Breast epithelium (tissue), 4 donors: ENCODE measurements around the gene IL11. TPM values are rescaled to one million over a fixed set of nuclear protein-coding genes. Genes with fewer than 3 reads are reported as not detected.

ENCODE experiments used
- DNase-seq, 2 donors: peaks; one replicate each; pipeline ENCODE4 v3.0.0-alpha.2; 2019; ENCODE audit warnings: low spot score in 2 of 2
- H3K27ac ChIP-seq, 2 donors: fragments of 200-600 bp; sonication (generic) in 1 of 2; one replicate each; pipeline ENCODE4 v1.5.1; 2016 to 2019; ENCODE audit warnings: mild to moderate bottlenecking in 1 of 2
- H3K27me3 ChIP-seq, 2 donors: fragments of 200-600 bp; sonication (generic) in 1 of 2; one replicate each; pipeline versions ENCODE4 v1.5.1 to v1.6.0; 2017 to 2019; ENCODE audit warnings: control low read depth in 1 of 2, mild to moderate bottlenecking in 1 of 2
- H3K36me3 ChIP-seq: fragments of 200-600 bp; one replicate; pipeline ENCODE4 v1.5.1; 2019
- H3K4me1 ChIP-seq, 2 donors: fragments of 200-600 bp; sonication (generic); one replicate each; pipeline ENCODE4 v1.5.1; 2016 to 2019; ENCODE audit warnings: control low read depth in 1 of 2
- H3K4me3 ChIP-seq, 3 donors: fragments of 200-600 bp; sonication (generic); 1 replicate in 2 of 3; 2 replicates in 1 of 3; pipeline ENCODE4 v1.5.1; 2016 to 2019; ENCODE audit warnings: mild to moderate bottlenecking in 3 of 3, moderate library complexity in 2 of 3
- H3K9me3 ChIP-seq, 2 donors: fragments of 200-600 bp; sonication (generic) in 1 of 2; one replicate each; pipeline ENCODE4 v1.5.1; 2016 to 2019; ENCODE audit warnings: control low read depth in 1 of 2
- CTCF ChIP-seq, 3 donors: fragments of 450-650 bp; IDR thresholded peaks; one replicate each; pipeline ENCODE4 v1.5.1; 2016 to 2017; ENCODE audit warnings: antibody characterized with exemption in 3 of 3, mild to moderate bottlenecking in 3 of 3, moderate library complexity in 3 of 3
- POLR2A ChIP-seq: fragments of 450-650 bp; IDR thresholded peaks from one replicate; pipeline ENCODE4 v1.6.1; 2016; ENCODE audit warnings: antibody characterized with exemption, mild to moderate bottlenecking, moderate library complexity
- POLR2AphosphoS5 ChIP-seq, 3 donors: sonication (generic); formaldehyde crosslinking; IDR thresholded peaks; one replicate each; pipeline ENCODE4 v1.6.1; 2017; ENCODE audit warnings: antibody characterized with exemption in 3 of 3
- intact Hi-C: fragments of 100-400 bp; cut with DNase I; formaldehyde crosslinking; loops from one replicate; pipeline ENCODE4 v1.15.1; 2023; ENCODE audit warnings: low total_unique reads
- total RNA-seq, 3 donors: library from RNA; depleted of rRNA; stranded (reverse); fragments of >200 nt; gene quantifications; one replicate each; pipeline ENCODE4 v1.1.0, GENCODE V29; 2016

Gene IL11
- total RNA-seq, 3 donors from 2014 or later: 0.29 to 1.3 TPM; not detected in 1

DNA sequence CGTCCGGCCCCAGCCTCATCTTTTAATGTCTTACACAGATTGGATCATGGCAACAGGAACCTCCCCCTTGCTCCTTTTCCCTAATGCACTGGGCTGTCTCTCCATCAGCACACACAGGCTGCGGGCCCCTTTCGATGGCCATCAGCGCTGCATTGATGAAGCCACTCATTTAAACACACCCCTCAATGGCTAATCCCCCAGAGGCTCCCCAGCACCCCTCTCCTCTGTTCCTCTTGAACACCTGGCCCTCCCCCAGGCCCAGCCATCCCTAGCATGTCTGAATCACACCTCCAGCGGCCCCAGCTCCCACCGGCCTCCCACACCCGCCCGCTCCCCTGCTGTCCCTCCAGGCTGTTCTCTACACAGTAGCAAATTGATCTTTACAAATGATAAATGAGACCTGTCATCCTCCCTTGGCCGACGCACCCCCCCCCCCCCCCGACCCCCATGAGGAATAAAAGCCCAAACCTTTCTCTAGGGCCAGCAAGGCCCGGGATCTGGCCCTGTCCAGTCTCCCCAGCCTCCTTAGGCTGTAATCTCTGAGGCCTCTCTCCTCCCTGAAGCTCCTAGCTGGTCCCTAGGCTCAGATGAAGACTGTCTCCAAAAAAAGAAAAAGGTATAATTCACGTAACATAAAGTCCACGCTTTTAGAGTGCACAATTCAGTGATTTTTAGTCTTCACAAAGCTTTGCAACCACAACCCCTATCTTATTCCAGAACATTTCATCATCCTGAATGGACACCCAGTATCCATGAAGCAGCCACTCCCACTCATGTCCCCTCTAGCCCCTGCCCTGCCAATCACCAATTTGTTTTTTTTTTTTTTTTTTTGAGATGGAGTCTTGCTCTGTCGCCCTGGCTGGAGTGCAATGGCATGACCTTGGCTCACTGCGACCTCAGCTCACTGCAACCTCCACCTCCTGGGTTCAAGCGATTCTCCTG is 22.8 kb upstream of the IL11 start:
- TF ChIP-seq CTCF (IDR thresholded peaks at IDR 0.05) (no peak), POLR2A (no peak)
- Histone ChIP-seq H3K27ac (no peak overlapping the region), H3K9me3 (no peaks in the 10 kb centered on the region), H3K4me3 (no peak overlapping the region), H3K27me3 (no peaks in the 10 kb centered on the region), H3K36me3 (no peaks in the 10 kb centered on the region), H3K4me1 (peaks cover 5 to 6% of the 10 kb centered on the region in 2 donors)
- no peak for DNase-seq
- intact Hi-C loops: no loop called here

DNA sequence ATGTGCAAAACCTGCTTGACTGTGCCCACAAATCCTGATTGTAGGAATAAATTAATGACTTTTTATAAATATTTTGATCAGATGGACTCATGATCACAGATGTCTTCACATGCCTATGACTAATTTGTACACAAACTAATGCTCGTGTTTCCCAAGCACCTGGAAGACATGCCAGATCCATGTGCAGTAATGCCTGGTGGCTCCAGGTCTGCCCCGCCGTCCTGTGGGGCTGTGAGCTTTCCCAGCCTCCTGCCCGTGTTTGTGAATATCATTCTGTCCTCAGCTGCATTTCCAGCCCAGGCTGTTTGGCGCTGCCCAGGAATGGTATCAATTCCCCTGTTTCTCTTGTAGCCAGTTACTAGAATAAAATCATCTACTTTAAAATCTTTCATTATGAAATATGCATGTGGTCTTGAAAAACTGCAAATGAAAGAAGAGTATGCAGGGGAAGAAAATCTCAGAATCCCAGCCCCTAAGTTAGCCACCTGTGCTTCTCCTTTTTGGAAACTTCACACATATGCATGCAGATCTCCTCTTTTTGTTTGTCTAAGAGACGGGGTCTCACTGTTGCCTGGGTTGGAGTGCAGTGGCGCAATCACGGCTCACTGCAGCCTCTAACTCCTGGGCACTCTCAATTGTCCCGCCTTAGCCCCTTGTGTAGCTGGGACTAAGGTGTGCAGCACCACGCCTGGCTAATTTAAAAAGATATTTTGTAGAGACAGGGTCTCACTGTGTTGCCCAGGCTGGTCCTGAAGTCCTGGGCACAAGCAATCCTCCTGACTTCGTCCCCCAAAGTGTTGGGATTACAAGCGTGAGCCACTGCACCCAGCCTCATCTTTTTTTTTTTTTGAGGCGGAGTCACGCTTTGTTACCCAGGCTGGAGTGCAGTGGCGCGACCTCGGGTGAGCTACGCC is 21.7 kb upstream of the IL11 start:
- TF ChIP-seq POLR2A (no peak), POLR2AphosphoS5 (IDR thresholded peaks at IDR 0.05) (no peak), CTCF (IDR thresholded peaks at IDR 0.05) (no peak)
- Histone ChIP-seq H3K27ac (no peak overlapping the region), H3K27me3 (no peaks in the 10 kb centered on the region), H3K4me3 (no peak overlapping the region), H3K9me3 (no peaks in the 10 kb centered on the region), H3K4me1 (peaks cover 13 to 17% of the 10 kb centered on the region in 2 donors), H3K36me3 (no peaks in the 10 kb centered on the region)
- intact Hi-C loops: no loop called here
- DNase-seq: no peak

- intact Hi-C loops: no loop called here
- H3K27ac ChIP-seq: no peak overlapping the region
Observed at GRCh38 chr19:55391191-55391670, 21.0 kb upstream of the IL11 start.

GRCh38 chr19:55390461-55390880 is 20.2 kb upstream of the IL11 start:
- Histone ChIP-seq H3K27ac (peak overlapping the region in 1 of 2 donors; percentile 35), H3K27me3 (no peaks in the 10 kb centered on the region), H3K4me3 (no peak overlapping the region), H3K36me3 (no peaks in the 10 kb centered on the region), H3K9me3 (no peaks in the 10 kb centered on the region), H3K4me1 (peaks cover 13 to 21% of the 10 kb centered on the region in 2 donors)
- DNase-seq: no peak
- intact Hi-C loops: no loop called here
- TF ChIP-seq POLR2AphosphoS5 (IDR thresholded peaks at IDR 0.05) (no peak), POLR2A (no peak), CTCF (IDR thresholded peaks at IDR 0.05) (no peak)

More at GRCh38 chr19:55391191-55391670, 21.0 kb upstream of the IL11 start:
- Histone ChIP-seq H3K36me3 (no peaks in the 10 kb centered on the region), H3K9me3 (no peaks in the 10 kb centered on the region), H3K4me1 (peaks cover 13 to 21% of the 10 kb centered on the region in 2 donors), H3K27me3 (no peaks in the 10 kb centered on the region), H3K4me3 (no peak overlapping the region)
- no peak for DNase-seq
- no peak for TF ChIP-seq POLR2A
- TF ChIP-seq CTCF (IDR thresholded peaks at IDR 0.05): no peak
- TF ChIP-seq POLR2AphosphoS5 (IDR thresholded peaks at IDR 0.05): no peak
